HG03571 (cell line): ENCODE measurements around the gene DDI1.
"Not testable (repeated sequence)": the region's sequence is repeated elsewhere in the genome, so short reads cannot be mapped to it uniquely, and the experiment has no call there.

ENCODE experiments used
- ATAC-seq: cut with Tn5 transposase; IDR thresholded peaks from one replicate; pipeline ENCODE4 v1.9.1; 2021; ENCODE audit not compliant: unreplicated experiment

DDI1 gene

DNA sequence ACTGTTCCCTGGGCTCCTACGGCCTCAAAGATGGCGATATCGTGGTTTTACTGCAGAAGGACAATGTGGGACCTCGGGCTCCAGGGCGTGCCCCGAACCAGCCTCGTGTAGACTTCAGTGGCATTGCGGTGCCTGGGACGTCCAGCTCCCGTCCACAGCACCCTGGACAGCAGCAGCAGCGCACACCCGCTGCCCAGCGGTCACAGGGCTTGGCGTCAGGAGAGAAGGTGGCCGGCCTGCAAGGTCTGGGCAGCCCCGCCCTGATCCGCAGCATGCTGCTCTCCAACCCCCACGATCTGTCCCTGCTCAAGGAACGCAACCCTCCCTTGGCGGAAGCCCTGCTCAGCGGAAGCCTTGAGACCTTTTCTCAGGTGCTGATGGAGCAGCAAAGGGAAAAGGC, 555 bp downstream of the DDI1 start:
- ATAC-seq: no peak

DNA sequence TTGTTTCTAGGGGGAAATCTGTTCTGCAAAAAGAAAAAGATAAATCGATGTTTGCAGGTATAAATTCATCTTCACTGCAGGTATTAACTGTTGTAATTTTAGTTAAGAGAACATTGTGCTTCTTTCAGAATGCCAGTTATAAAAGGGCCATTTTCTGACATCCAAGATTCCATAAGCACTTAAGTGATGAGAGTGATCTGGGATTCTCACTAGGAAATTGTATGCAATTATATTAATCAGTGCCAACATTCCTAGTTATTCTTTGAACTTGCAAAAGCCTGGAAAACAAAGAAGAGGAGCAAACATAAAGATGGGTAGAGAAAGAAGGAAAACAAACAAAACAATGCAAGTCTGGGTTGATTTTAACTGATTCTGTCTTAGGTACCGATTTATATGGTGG, 5.4 kb downstream of the DDI1 start:
- no peak for ATAC-seq

DNA sequence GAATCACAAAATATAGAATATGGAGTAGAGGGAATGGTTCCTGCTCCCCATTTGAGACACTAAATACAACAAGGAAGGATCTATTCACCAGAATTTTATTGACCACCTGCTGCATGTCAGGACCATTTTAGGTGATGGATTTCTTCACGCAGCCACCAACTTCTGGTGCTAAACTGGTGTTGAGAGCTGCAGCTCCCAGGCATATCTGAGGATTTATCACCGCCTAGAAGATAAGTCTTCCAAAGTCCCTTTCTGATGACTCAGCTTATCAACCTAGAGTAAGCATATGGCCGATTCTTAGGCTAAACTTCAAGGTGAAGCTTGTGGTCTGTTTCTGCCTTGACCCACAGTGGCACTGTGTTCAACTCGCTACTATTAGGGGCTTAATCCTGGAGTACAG, 6.7 kb downstream of the DDI1 start:
- no peak for ATAC-seq

DNA sequence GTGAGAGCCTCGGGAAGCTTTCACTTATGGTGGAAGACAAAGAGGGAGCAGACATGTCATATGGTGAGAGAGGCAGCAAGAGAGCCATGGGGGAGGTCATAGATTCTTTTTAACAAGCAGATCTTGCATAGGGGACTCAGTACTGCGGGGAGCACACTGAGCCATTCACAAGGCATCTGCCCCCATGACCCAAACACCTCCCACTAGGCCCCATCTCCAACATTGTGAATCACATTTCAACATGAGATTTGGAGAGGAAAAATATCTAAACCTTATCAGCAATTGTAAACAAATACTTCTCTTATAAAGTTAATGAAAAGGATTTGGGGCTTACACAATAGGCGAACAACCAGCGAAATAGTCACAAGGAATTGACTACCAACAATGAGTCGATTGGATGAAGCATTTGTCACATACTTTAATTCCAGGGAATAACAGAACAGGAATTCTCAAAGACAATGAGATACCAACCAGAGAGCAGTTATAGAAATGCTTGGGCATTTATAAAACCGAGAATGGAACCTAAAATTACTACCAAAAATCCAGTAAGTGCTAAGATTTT, 7.3 kb downstream of the DDI1 start:
- ATAC-seq: no peak

DNA sequence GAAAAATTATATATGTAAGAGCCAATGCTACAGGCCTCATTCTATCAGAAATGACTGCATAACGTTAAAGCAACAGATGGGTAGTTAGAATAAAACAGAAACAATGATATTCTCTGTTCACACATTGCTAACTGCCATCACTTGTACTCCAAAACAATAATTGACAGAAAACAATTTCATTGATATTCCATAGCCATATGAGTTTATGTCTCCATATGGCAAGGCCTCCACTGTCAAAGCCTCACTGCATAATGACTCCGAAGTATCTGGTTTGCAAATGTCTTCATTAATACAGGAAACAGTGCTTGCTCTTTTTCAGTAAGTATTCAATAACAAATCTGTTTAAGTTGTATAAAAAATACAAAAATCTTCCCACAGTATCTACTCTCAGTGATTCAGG, 9.9 kb downstream of the DDI1 start:
- ATAC-seq: no peak

DNA sequence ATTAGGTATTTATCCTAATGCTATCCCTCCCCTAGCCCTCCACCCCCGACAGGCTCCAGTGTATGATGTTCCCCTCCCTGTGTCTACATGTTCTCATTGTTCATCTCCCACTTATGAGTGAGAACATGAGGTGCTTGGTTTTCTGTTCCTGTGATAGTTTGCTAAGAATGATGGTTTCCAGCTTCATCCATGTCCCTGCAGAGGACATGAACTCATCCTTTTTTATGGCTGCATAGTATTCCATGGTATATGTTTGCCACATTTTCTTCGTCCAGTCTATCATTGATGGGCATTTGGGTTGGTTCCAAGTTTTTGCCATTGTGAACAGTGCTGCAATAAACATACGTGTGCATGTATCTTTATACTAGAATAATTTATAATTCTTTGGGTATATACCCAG, 10.4 kb downstream of the DDI1 start:
- ATAC-seq: not testable (repeated sequence)

DNA sequence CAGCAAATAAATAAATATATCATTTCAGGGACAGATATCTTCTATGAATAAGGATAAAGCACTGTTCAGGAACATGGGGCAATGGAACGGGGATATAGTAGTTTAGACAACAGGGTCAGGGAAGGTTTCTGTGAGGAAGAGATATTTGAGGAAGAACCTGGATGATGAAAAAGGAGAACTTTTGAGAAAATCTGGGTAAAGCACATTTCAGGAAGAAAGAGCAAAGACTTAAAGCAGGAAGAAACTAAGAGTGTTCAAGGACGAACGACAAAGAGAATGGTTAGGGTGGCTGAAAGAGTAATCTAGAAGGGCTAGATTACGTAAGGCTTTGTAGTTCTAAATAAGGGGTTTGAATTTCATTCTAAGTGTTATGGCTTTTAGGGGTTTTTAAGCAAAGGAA, 12.7 kb downstream of the DDI1 start:
- ATAC-seq: no peak

DNA sequence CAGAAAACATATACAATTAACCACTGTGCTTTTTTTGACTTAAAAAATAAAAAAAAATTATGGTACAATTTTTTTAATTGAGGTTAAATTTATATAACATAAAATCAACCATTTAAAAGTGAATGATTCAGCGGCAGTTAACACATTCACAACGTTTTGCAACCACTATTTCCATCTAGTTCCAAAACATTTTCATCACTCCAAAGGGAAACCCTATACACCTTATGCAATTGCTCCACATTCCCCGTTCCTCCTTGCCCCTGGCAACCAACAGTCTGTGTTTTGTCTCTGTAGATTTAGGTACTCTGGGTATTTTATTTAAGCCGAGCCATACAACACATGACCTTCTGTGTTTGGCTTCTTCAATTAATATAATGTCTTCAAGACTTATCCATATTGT, 15.3 kb downstream of the DDI1 start:
- no peak for ATAC-seq

DNA sequence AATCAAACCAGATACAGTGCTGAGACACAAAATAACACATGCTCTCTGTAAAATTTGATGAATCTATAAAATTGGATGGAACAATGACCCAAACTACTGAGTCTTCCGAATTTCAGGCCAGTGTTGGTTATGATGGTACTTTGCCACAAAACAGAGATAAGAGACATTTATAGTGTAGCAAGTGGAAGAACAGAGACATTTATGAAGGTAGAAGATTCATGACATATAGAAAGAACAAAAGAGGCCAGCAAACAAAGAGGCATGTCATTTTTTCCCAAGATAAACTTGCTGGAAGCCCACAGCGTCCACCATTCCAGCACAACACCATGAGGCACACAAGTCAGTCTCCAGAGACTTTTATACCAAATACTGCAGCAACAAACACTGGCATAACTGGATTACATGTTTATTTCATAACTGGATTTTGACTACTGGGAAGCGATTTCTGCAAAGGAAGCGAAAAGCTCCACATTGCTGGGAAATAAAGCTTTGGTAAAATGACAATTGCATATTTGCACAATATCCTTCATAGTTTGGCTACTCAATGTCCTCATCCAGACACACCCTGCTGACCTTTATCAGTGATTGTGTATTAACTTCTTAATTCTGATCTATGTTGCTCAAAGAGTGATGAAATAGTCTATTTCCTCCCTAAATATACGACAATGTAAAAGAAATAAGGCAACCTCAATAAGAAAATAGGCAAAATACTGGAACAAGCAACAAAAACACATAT, 17.5 kb downstream of the DDI1 start:
- no peak for ATAC-seq

DNA sequence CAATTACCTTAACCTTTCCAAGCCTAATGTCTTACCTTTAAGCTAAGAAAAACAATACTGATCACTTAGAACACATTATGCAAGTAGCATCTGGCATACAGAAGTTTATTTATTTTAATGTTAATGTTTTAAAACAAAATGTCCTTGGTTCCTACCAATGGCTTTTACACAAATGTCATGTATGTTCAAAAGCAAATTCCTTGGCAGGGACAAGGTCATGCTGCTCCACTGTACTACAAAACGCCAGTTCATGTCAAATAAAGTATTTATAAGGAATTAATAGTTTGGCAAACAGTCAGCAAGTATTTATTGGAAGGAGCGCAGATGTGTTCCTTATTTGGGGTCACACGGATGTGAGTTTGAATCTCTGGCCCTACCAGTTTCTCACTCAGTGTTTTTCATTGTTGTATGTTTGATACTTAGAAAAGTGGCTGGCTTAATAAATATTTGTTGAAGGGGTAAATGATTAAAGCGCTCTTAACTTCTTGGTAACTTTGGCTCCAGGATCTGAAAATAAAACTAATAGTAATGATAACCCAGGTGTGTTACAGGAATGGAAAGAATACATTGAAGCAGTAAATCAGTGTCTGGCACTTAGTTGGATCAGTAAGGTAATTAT, 18.6 kb downstream of the DDI1 start:
- ATAC-seq: no peak

DNA sequence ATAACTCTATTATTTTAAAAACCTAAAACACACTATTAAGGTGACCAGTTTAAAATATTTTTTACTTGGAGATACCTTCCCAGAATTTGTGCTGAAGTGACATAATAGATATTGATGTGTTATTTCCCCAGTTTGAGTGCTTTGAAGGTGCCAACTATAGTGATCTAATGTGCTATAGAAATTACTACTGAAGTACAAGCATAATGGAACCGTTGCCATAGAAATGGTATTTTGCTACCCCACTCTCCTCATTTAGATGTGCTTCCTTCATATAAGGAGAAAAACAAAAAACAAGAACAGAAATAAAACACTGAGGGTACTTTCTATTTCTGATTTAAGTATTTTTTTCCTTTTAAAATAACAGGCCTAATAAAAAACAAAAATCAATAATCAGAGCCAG, 19.2 kb downstream of the DDI1 start:
- no peak for ATAC-seq

DNA sequence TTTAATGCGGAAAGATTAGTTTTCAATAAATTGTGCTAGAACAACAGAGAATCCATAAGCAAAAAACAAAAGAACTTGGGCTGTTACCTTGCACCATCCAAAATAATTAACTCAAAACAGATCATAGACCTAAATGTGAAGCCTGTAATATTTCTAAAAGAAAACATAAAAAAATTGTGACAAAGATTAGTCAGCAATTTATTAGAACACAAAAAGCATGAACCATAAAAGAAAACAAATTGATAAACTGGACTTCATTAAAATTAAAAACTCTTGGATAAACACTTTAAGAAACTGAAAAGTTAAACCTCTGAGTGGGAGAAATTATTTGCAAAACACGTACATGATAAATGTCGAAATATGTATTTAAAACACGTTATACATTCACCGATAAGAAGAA, 21.5 kb downstream of the DDI1 start:
- ATAC-seq: no peak

DNA sequence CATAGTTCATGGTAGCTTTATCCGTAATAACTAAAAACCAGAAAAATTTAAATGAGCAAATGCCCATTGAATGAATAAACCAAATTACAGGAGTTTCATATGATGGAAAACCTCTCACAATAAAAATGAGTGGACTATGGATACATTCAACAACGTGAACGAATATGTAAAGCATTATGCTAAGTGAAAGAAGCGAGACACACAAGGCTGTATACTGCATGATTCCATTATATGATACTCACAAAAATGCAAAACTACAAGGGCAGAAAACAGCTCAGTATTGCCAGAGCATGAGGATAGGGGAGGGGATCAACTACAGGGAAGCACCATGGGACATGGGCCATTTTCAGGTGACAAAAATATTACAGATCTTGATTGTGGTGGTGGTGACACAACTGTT, 22.2 kb downstream of the DDI1 start:
- ATAC-seq: no peak

DNA sequence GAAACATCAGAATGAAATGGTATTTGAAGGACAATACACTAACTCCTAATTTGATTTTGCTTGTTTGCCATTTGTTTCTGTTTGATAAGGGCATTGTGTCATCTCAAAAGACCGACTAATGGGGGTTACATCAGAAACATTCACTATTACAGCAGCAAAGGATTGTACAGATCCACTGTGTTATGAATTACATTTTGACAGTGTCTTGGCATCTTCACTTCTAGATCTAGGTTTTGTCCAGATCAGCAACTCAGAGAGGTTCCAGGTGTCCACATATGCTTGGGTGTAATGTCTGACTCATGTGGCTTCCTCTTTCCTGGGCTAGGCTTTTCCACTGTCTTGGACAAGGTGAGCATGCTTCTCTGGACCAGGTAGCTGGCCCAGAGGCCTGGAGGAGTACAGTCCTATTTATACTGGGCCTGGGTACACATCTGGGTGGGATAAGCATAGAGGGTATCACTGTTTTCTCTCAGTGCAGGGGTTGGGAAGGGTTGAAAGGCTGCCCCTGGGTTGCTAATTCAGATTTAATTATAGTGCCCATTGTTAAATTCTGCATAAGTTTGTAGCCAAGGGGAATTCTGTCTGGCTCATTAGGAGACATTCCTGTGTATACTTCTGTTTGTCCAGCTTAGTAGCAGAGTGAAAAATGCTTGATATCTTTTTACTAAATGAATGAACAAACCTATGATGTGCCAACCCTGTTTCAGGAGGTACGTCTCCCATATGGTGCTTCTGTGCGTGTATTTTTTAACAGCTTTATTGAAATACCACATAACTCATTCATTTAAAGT, 23.8 kb downstream of the DDI1 start:
- ATAC-seq: no peak

DNA sequence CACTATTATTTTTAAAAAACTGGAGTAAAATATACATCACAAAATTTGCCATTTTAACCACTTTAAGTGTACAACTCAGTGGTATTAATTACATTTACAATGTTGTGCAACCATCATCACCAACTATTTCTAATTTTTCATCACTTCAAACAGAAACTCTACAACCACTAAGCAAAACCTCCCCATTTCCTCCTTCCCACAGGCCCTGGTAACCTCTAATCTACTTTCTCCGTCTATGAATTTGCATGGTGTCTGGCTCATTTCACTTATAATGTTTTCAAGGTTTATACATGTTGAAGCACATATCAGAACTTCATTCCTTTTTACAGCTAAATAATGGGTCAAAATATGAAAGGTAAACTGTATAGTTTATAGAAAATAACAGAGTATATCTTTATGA, 24.4 kb downstream of the DDI1 start:
- ATAC-seq: no peak

DNA sequence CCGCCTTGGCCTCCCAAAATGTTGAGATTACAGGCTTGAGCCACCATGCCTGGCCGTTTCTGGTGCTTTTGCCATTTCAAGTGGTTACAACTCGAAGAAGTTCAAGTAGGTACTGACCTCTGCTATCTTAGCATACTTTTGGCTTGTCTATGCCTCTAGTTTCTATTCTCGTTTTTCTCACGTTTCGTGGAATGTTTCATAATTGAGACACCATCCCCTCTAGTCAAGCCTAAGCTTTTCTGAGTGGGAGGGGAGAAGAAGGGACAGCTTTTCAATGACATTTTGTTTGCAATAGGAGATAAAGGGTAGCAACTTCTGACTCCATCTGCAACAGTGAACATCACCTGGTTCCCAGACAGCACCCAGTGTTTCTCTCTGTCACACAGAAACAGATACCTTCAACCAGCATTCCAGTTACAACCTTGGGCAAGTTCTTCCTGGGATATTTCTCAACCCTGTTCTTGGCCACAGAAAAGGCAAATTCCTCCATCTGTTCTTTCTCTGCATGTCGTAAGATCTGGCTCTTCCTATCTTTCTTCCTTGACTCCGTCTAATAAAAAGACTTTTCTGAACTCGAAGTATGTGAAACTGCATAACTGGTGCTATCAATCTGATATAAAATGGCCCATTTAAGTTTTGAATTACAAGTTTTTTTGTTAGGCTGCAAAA, 25.5 kb downstream of the DDI1 start:
- ATAC-seq: no peak

DNA sequence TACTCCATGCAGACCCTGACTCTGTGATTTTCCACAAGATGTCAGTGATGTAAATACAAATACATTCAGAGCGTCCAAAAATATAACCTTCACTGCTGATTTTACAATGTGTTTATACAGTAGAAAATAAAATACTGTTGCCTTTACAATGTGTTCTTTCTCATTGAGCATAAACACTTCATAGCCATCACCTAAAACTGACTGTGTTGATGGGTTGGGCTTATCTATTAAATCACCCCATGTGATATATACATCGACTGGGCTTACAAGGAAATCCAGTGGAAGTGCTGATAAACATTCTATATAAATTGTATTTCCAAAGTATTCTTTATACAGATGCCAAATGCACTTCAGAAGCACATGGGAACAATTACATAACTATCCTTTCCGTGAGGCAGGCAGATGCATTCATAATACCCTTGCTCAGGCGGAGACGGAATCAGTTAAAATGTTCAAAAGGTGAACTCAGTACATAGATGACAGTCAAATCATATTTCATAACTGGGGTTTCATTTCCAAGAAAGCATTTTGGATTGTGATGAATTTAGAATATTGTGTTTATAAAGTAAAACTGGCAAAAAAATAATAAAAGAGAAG, 27.7 kb downstream of the DDI1 start:
- ATAC-seq: no peak

DNA sequence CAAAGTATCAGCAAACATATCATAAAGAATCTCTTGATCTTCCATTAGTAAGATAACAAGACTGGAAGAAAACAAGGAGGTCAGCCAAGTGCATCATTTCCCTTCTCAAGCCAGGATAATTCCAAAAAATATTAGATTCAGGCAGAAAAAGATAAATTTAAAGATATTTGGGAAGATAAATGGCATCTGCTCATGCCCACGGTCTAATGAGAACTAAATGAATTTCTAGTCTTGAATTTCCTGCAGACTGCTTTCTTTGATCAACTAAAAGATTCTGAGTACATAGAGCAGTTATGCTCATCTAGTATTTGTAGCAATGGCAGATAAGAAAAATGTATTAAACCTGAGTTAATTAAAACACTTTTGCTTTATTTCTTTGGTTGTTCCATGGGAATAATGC, 31.1 kb downstream of the DDI1 start:
- ATAC-seq: no peak

DNA sequence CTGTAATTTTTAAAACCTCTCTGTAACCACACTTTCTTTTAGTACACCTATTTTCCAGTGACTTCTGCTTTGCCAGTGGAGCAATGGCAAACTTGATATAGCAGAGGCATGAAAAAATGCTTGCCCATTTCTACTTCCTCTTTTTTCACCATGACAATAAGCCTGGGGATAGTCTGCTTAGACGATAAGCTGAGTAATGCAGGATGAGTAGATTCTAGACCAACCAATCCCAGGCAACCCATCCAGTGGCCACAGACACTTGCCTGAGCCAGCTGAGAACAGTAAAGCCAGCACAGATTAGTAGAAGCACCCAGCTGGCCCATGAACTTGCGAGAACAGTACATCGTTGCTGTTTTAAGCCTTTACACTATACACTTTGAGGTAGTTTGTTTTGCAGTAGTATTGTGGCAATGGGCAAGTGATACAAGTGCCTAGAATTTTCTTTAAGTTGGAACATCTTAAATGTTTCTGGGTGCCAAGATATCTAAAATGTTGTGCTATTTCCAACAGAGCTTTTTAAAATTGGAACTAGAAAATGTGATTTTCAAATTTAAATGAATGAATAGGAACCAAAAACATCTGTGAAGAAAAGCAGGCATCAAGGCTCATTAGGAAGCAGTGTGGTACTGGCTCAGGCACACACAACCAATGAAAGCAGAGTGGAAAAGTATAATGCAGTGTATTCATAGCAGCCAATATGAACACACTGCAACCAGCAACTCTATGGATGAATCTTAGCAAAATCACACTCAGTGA, 37.7 kb downstream of the DDI1 start:
- ATAC-seq: peak; percentile 61

DNA sequence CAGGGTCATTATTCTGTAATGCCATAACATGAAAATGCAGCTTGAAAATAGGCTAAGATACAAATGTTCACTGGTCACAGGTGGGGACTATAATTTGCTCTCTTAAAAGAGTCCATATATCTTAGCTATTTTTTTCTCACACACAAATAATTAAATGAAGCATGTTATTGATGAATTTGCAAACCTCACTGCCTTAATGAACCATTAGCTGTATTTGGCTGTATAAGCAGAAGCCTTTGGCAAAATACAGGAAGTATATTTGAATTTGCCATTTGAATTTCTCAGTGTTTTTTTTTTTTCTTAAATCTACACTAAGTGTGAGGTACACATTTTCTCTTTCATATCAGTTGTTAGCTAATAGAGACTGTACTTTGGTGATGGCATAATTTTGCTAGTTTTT, 38.7 kb downstream of the DDI1 start:
- ATAC-seq: no peak
